Ramos (cell line): ENCODE results near the gene SMAD3.
"Not testable (repeated sequence)": the region's sequence is repeated elsewhere in the genome, so short reads cannot be mapped to it uniquely, and the experiment has no call there.

Source experiments
- in situ Hi-C: fragments of 300-500 bp; cut with MboI; formaldehyde crosslinking; loops from one replicate; pipeline ENCODE4 v1.14.3; 2022; ENCODE audit warnings: low sequenced_read_pairs; ENCODE audit not compliant: unreplicated experiment

The SMAD3 gene

GRCh38 chr15:67120839-67121643 lies 55.6 kb downstream of the SMAD3 start:
- in situ Hi-C loops = no loop called here

GRCh38 chr15:67121644-67122605 lies 56.5 kb downstream of the SMAD3 start:
- in situ Hi-C loops = no loop called here

- in situ Hi-C loops = not testable (repeated sequence)
These were observed 57.4 kb downstream of the SMAD3 start for GRCh38 chr15:67122816-67123215.

GRCh38 chr15:67123291-67123690 lies 57.9 kb downstream of the SMAD3 start:
- in situ Hi-C loops = not testable (repeated sequence)

- in situ Hi-C loops = no loop called here
These were observed 58.7 kb downstream of the SMAD3 start for GRCh38 chr15:67124111-67124510.

GRCh38 chr15:67124911-67125588 lies 59.6 kb downstream of the SMAD3 start:
- in situ Hi-C loops = no loop called here

GRCh38 chr15:67125589-67126502 lies 60.4 kb downstream of the SMAD3 start:
- in situ Hi-C loops = no loop called here

- in situ Hi-C loops = no loop called here
These were observed 61.3 kb downstream of the SMAD3 start for GRCh38 chr15:67126551-67127330.

GRCh38 chr15:67127331-67127664 lies 61.9 kb downstream of the SMAD3 start:
- in situ Hi-C loops = no loop called here

- in situ Hi-C loops = no loop called here
These were observed 62.6 kb downstream of the SMAD3 start for GRCh38 chr15:67127965-67128364.

GRCh38 chr15:67130166-67130565 lies 64.8 kb downstream of the SMAD3 start:
- in situ Hi-C loops = no loop called here

- in situ Hi-C loops = no loop called here
These were observed 65.5 kb downstream of the SMAD3 start for GRCh38 chr15:67130673-67131601.

- in situ Hi-C loops = no loop called here
These were observed 66.9 kb downstream of the SMAD3 start for GRCh38 chr15:67132276-67132675.

- in situ Hi-C loops = no loop called here
These were observed 67.6 kb downstream of the SMAD3 start for GRCh38 chr15:67133026-67133425.

- in situ Hi-C loops = no loop called here
These were observed 68.3 kb downstream of the SMAD3 start for GRCh38 chr15:67133738-67134066.

GRCh38 chr15:67134067-67134838 lies 68.9 kb downstream of the SMAD3 start:
- in situ Hi-C loops = no loop called here

- in situ Hi-C loops = no loop called here
These were observed 69.6 kb downstream of the SMAD3 start for GRCh38 chr15:67134871-67135492.
